GM21737 (cell line): Measurements from ENCODE around the gene TSPAN33.

Source experiments
- ATAC-seq: cut with Tn5 transposase; IDR thresholded peaks from one replicate; pipeline ENCODE4 v1.9.1; 2021; ENCODE audit warnings: mild to moderate bottlenecking, moderate library complexity; ENCODE audit not compliant: unreplicated experiment

The TSPAN33 gene

DNA sequence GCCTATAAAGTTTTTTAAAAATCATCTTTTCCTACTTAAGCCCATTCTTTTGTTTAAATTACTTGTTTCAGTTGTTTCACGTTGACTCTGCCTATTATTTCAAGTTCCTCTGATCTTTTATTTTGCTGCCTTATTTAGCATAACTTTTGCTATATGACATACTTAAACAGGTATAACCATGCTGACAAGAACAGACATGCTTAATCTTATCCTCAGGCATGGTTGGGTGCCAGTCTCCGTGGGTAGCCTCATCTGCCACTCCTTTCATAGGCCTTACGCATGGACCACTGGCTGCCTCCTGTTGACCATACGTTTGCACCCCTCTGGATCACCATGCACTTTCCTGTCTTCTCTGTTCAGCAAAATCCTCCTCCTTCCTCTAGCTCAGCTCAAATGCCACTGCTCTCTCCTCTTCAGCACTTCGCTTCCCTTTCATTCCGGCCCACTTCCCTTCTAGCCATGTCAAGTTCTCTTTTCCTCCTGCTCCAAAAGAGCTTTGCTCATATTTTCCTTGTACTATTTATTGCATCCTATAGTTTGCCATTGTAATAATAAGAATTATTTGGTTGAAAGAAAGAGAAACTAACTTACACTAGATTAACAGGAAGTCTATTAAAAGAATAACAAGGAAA is 10.0 kb upstream of the TSPAN33 start:
- ATAC-seq, result no peak

DNA sequence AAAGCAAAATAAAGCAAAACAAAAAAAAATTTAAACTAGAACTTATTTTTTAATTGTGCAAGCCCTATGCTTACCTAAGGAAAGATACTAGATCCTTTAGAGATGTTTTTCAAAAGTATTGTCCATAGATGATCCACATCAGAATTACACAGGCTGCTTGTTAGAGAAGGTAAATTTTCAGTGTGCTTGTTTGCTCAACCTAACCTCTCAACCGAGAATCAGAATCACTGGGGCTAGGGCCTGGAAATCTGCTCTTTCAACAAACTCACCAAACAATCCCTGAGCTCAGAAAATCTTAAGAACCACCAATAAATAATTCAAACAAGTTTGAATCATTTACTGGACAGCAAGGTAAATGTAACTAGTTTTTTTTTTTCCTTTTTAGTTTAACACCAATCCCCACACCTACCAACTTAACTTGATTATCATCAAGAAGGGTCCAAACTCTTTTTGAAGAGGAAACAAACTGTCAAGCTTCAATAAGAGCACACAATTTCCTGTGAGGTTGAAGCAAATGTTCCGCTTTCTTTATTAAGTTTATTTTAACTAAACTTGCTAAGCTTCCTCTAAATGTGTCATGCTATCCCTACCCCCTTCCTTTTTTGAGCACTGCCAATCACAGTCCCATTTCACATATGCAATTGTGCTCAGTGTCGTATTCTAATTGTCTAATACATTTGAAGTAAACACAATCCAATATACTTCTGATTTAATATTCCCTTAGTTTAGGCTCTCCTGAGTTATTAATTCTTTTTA is 7.4 kb upstream of the TSPAN33 start:
- ATAC-seq, result no peak

- ATAC-seq, result no peak
Measured at GRCh38 chr7:129143724-129144094, 798 bp upstream of the TSPAN33 start.

GRCh38 chr7:129144834-129145668 is 544 bp downstream of the TSPAN33 start:
- ATAC-seq, result peak; percentile 6

DNA sequence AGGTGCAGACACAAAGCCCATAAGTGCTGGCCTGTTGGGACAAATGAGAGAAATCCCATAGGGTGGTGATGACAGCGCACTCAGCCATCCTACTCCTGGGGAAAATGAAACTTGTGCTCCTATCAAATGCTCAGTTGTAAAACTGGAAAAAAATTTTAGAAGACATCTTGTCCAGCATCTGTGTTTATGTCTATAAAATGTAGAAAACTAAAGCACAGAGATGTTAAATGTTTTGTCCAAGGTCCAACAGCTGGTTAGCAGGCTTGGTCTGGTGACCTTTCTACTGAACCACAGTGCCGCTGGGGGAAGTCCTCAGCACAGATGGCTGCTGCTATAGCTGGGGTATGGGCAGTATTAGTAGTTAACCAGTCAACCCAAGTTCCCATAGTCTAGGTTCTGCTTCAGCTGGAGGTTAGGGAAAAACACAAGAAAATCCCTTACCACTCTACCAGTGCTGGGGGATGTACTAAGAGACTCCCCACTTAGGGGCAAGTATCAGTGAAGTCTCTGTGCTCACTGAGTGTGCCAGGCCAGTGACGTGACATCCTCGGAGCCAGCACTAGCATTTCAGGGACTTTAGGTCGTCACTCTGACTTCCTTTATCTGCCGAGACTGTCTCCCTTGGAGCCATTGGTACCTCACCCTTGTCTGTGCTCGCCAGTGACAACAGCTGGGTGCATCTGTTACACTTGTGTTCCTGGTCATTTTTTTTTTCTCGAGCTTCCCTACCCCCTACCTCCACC is 1.9 kb downstream of the TSPAN33 start:
- peak; percentile 58 for ATAC-seq

DNA sequence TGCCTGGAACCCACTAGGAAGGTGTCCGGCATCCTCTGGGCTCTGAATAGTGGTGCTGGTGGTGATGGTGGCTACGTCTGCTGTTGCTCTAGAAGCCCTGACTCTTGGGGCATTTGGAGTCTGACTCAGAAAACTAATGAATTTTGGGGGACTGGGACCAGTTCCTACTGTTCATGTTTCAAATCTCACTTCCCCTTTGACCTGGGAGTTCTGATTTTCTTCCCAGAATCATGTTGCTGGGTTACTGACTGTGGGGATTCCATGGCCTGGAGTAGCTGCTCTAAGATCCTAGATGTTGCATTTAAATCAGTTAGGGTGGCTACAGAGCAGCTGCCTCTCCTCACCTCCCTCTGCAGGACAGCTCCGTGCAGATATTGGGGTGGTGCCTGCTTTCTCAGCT is 3.2 kb downstream of the TSPAN33 start:
- ATAC-seq, result no peak

GRCh38 chr7:129149511-129149910 is 5.0 kb downstream of the TSPAN33 start:
- no peak for ATAC-seq

DNA sequence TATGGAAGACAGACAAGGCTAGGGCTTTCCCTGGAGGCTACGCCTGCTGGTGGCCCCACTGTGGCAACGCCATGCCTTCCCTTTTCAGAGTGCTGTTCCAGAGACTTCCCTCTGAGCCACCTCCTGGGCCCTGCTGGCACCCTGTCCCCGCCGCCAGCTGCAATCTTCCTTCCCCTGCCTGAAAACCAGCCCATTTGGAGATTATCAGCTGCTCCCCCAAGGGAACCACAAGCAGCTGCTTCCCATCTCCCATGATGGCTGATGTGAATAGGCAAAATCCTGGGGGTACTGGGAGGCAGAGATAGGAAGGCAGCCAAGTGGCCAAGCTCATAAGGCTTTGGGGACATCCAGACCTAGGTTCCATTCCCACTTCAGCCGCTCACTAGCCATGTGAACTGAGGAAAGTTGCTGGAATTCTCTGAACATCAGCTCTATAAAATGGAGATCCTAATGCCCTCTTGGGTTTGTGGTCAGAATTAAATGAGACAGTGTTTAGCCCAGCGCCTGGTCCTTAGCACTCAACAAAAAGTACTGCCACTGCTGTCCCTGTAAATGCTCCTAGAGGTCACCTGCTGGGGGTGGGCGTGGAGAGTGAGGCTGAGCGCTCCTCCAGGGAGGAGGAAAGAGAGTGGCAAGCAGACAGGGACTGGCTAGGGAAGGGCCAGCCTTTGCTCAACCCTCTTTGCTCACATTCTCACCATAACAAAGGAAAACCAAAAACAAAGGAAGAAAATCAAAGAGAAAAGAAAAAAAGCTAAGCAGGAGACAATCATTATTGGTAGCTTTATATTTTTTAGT is 5.9 kb downstream of the TSPAN33 start:
- ATAC-seq, result no peak

GRCh38 chr7:129157651-129158050 is 13.1 kb downstream of the TSPAN33 start:
- ATAC-seq, result no peak

- no peak for ATAC-seq
Measured at GRCh38 chr7:129159539-129159938, 15.0 kb downstream of the TSPAN33 start.

DNA sequence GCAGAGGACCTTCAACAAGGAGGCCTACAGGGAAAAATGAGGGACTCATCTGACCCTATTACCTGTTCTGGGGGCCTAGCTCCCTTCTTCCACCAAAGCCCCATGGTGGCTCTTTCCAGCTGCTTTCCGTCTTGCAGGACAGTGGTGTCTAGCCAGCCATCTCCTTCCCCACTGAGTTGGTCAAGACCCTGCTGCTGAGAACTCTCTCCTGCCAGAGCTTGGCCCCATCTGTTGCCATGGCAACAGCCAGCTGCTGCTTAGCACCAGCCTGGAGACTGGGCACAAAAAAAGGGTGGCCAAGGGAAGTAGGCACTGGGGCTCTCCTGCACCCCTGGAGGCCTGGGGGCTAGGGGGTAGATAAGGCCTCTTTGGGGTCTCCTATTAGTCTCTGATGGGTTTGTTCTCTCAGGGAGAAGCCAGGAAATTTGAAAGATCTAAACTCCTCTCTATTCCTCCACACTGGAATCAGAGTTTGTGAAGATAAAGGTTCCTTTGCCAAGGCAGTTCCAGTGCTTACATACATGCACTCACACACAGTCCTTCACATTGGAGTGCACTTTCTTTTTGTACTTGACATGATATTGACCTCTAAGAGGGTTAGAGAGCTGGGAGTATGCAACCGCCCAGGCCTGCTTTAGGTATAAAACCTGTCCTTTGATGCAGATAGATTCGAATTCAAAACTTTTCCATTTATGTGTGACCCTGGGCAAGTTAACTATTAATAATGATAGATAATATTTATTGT is 15.8 kb downstream of the TSPAN33 start:
- ATAC-seq, result no peak

GRCh38 chr7:129161524-129162225 is 17.2 kb downstream of the TSPAN33 start:
- no peak for ATAC-seq

DNA sequence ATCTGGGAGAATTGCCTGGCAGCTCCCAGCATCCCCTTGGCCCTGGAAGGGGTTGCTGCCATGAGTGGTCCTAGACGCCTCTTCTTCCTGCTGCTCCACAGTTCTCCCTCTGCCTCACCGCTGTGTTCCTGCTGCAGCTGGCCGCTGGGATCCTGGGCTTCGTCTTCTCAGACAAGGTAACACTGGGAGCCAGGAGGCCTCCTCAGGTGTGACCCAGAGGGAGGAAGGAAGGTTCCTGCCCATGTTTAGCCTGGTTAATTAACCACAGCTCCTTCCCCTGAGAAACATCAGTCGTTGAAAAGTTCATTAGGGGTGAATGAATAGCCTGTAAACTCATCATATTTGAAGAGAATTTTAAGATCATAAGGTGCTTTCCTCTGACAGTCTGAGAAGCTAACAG is 18.2 kb downstream of the TSPAN33 start:
- ATAC-seq, result no peak

DNA sequence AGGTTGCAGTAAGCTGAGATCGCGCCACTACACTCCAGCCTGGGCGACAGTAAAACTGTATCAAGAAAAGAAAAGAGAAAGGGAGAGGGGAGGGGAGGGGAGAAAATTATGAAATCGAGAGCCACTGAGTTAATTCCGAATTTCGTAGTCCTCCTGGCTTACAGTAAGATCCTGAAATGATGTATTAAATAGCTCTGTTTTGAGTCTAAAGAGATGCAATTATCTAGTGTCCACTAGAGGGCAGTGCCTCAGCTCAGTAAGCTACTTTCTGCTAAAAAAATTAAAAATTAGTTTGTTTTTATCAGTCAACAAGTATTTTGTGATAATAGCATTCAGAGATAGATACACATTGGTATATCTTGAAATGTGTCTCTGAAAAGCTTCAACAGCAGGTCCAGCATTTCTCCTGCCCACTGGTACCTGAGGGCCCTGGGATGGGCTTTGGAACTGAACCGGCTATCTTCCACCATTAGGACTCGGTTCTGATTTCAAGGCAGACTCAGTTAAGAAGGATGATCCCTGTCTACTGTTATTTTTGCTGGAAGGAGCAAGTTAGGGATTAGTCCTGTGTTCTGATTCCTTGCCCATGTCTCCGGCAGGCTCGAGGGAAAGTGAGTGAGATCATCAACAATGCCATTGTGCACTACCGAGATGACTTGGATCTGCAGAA is 19.5 kb downstream of the TSPAN33 start:
- ATAC-seq, result no peak

DNA sequence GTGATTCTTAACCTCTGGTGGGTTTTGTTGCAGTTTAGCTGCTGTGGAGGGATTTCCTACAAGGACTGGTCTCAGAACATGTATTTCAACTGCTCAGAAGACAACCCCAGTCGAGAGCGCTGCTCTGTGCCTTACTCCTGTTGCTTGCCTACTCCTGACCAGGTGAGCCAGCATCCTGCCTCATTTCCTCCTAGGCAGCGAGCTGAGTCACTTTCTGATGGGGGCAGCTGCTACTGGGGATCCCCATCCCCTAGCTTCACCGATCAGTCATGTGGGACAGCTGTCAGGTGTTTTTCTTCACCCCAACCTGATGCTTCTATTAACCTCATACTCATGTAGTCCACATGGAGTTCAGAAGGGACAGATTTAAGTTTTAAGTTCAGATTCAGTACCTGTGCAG is 22.2 kb downstream of the TSPAN33 start:
- ATAC-seq, result peak; percentile 49

DNA sequence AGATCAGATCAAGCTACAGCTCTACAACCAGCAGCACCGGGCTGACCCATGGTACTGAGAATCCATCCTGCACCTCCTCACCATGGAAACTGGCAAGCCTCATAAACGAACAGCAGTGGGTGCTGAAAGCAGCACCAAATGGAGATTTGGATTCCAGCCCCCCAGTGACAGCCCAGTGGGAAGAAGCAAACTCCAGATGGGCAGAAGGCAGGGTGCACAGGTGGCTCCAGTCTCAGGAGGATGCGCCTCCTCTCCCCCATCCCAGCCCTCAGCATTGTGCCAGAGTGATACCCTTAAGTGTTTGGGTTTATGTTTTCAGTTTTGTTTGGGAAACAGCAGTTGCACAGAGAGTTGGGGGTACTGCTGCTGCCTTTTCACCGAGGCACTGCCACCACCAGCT is 23.3 kb downstream of the TSPAN33 start:
- ATAC-seq, result no peak

DNA sequence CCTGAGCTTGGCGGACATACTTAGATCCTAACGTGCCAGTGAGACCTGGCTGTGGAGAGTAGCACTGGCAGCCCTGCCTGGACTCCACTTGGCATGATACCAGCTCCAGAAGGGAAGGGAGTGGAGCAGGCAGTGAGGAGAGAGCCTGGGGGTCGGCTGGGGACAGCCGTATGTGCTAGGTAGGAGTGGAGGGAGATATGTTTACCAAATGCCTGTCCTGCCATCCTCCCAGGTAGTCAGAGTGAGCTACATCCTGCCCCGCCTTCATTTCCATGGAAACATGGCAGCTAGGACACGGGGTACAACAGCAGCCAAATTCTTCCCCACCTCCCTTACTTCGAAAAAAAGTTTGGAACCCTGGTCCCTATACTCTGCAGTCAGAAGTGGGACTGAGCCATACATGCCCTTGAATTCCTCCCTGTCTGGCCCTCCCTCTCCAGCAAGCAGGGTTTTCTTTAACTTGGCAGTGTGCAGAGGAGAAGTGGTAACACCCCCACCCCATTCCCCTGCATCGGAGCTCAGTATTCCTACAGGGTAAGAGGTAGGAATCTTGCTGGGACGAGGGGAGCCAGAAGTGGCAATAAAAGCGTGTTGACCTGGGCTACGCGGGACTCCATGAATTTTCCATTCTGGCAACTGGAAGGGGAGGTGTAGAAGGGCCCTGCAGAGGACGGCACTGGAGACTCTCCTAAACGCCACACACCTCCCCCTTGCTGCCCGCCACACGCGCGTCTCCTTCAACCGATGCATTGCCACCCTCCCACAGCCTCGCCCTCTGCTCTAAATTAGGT is 23.9 kb downstream of the TSPAN33 start:
- no peak for ATAC-seq
